Body of pancreas (tissue), 4 donors: ENCODE measurements around the gene CADM2.

ENCODE experiments used
- POLR2A ChIP-seq, 3 donors: fragments of 450-650 bp; IDR thresholded peaks; one replicate each; pipeline ENCODE4 v1.6.1; 2016; ENCODE audit warnings: antibody characterized with exemption in 3 of 3, mild to moderate bottlenecking in 2 of 3
- TF ChIP-seq, protein P1 (sequence below), 7 experiments: fragments of 450-650 bp in 4 of 7; fragments of 200-600 bp in 3 of 7; sonication (generic) in 3 of 7; IDR thresholded peaks; one replicate each; pipeline ENCODE4 v1.5.1; 2016 to 2019; ENCODE audit warnings: antibody characterized with exemption in 7 of 7

GRCh38 chr3:85681906-85682305, 723.1 kb downstream of the CADM2 start:
- TF ChIP-seq, protein P1, sequence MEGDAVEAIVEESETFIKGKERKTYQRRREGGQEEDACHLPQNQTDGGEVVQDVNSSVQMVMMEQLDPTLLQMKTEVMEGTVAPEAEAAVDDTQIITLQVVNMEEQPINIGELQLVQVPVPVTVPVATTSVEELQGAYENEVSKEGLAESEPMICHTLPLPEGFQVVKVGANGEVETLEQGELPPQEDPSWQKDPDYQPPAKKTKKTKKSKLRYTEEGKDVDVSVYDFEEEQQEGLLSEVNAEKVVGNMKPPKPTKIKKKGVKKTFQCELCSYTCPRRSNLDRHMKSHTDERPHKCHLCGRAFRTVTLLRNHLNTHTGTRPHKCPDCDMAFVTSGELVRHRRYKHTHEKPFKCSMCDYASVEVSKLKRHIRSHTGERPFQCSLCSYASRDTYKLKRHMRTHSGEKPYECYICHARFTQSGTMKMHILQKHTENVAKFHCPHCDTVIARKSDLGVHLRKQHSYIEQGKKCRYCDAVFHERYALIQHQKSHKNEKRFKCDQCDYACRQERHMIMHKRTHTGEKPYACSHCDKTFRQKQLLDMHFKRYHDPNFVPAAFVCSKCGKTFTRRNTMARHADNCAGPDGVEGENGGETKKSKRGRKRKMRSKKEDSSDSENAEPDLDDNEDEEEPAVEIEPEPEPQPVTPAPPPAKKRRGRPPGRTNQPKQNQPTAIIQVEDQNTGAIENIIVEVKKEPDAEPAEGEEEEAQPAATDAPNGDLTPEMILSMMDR (IDR thresholded peaks at IDR 0.05), result no peak
- no peak for TF ChIP-seq POLR2A (IDR thresholded peaks at IDR 0.05)
